Measurements from ENCODE around the gene IFNA2.
"Not testable (repeated sequence)": the region's sequence is repeated elsewhere in the genome, so short reads cannot be mapped to it uniquely, and the experiment has no call there.

DNA sequence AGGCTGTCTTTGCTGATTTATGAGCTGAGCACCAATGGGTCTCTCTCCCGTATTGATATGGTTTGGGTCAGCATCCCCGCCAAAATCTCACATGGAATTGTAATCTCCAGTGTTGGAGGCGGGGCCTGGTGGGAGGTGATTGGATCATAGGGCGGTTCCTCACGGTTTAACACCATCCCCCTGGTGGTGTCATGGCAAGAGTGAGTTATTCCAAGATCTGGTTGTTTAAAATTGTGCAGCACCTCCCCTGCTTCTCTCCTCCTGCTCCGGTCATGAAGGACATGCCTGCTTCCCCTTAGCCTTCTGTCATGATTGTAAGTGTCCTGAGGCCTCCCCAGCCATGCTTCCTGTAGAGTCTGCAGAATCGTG lies 49.8 kb upstream of the IFNA2 start:
- not testable (repeated sequence) for TF ChIP-seq POLR2A (IDR thresholded peaks at IDR 0.05; ENCODE audit: low read depth, low read length); FOS (IDR thresholded peaks at IDR 0.05; ENCODE audit: low read depth, low read length); RAD21 (IDR thresholded peaks at IDR 0.05; ENCODE audit: low read length); RFX5 (IDR thresholded peaks at IDR 0.05; ENCODE audit: low read depth, low read length); MAZ (IDR thresholded peaks at IDR 0.05; ENCODE audit: borderline replicate concordance, low read depth, low read length); BHLHE40 (IDR thresholded peaks at IDR 0.05; ENCODE audit: low read depth, low read length); SMC3 (IDR thresholded peaks at IDR 0.05; ENCODE audit: low read depth, low read length); RCOR1 (IDR thresholded peaks at IDR 0.05; ENCODE audit: insufficient replicate concordance, low read length); CHD1 (IDR thresholded peaks at IDR 0.05; ENCODE audit: low read depth, low read length); MXI1 (IDR thresholded peaks at IDR 0.05; ENCODE audit: borderline replicate concordance, low read depth, low read length)
- TF ChIP-seq, protein P1, sequence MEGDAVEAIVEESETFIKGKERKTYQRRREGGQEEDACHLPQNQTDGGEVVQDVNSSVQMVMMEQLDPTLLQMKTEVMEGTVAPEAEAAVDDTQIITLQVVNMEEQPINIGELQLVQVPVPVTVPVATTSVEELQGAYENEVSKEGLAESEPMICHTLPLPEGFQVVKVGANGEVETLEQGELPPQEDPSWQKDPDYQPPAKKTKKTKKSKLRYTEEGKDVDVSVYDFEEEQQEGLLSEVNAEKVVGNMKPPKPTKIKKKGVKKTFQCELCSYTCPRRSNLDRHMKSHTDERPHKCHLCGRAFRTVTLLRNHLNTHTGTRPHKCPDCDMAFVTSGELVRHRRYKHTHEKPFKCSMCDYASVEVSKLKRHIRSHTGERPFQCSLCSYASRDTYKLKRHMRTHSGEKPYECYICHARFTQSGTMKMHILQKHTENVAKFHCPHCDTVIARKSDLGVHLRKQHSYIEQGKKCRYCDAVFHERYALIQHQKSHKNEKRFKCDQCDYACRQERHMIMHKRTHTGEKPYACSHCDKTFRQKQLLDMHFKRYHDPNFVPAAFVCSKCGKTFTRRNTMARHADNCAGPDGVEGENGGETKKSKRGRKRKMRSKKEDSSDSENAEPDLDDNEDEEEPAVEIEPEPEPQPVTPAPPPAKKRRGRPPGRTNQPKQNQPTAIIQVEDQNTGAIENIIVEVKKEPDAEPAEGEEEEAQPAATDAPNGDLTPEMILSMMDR (conservative IDR thresholded peaks at IDR 0.05; ENCODE audit: low read depth, low read length): not testable (repeated sequence)
- TF ChIP-seq, protein P2, sequence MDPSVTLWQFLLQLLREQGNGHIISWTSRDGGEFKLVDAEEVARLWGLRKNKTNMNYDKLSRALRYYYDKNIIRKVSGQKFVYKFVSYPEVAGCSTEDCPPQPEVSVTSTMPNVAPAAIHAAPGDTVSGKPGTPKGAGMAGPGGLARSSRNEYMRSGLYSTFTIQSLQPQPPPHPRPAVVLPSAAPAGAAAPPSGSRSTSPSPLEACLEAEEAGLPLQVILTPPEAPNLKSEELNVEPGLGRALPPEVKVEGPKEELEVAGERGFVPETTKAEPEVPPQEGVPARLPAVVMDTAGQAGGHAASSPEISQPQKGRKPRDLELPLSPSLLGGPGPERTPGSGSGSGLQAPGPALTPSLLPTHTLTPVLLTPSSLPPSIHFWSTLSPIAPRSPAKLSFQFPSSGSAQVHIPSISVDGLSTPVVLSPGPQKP (IDR thresholded peaks at IDR 0.05; ENCODE audit: borderline replicate concordance, low read depth, low read length): not testable (repeated sequence)
- TF ChIP-seq, protein P3, sequence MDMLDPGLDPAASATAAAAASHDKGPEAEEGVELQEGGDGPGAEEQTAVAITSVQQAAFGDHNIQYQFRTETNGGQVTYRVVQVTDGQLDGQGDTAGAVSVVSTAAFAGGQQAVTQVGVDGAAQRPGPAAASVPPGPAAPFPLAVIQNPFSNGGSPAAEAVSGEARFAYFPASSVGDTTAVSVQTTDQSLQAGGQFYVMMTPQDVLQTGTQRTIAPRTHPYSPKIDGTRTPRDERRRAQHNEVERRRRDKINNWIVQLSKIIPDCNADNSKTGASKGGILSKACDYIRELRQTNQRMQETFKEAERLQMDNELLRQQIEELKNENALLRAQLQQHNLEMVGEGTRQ (IDR thresholded peaks at IDR 0.05; ENCODE audit: low read depth, low read length): not testable (repeated sequence)
